Neuronal stem cell (in vitro differentiated cells): ENCODE results near the gene TFEB.

Experiments
- DNase-seq: peaks from one replicate; pipeline ENCODE4 v3.0.0-alpha.2; 2013; ENCODE audit warnings: low spot score
- H2AFZ ChIP-seq: one replicate; pipeline ENCODE4 v1.6.1; 2013; ENCODE audit warnings: mild to moderate bottlenecking, low read length, inconsistent platforms
- H2AK5ac ChIP-seq: 2 replicates; pipeline ENCODE4 v1.6.1; 2013; ENCODE audit warnings: low read depth, mild to moderate bottlenecking, inconsistent platforms, low read length, moderate library complexity, mixed read lengths
- H2BK120ac ChIP-seq: 2 replicates; pipeline ENCODE4 v1.6.1; 2013; ENCODE audit warnings: low read depth, mild to moderate bottlenecking, inconsistent platforms, low read length, moderate library complexity, mixed read lengths
- H2BK12ac ChIP-seq: one replicate; pipeline ENCODE4 v1.6.1; 2013; ENCODE audit warnings: low read length, inconsistent platforms
- H2BK15ac ChIP-seq: 2 replicates; pipeline ENCODE4 v1.6.1; 2013; ENCODE audit warnings: mild to moderate bottlenecking, low read length, inconsistent platforms, mixed read lengths
- H2BK5ac ChIP-seq: one replicate; pipeline ENCODE4 v1.6.1; 2013; ENCODE audit warnings: inconsistent platforms, mild to moderate bottlenecking, low read length, moderate library complexity
- H3K14ac ChIP-seq: one replicate; pipeline ENCODE4 v1.6.1; 2013; ENCODE audit warnings: low read length, inconsistent platforms
- H3K18ac ChIP-seq: 2 replicates; pipeline ENCODE4 v1.6.1; 2013; ENCODE audit warnings: low read length, inconsistent platforms
- H3K23ac ChIP-seq: 2 replicates; pipeline ENCODE4 v1.6.1; 2013; ENCODE audit warnings: low read depth, mild to moderate bottlenecking, mixed read lengths, low read length, inconsistent platforms; ENCODE audit not compliant: poor library complexity
- H3K27ac ChIP-seq: replicated peaks from 3 replicates; pipeline ENCODE4 v1.5.1; 2013; ENCODE audit warnings: low read length, inconsistent platforms
- H3K27me3 ChIP-seq, 3 experiments: 2 replicates each; pipeline ENCODE4 v1.6.1; 2013; ENCODE audit warnings: low read length in 3 of 3, mild to moderate bottlenecking in 2 of 3, inconsistent platforms in 1 of 3, low read depth in 1 of 3, mixed read lengths in 1 of 3, moderate library complexity in 1 of 3; ENCODE audit not compliant: control insufficient read depth in 3 of 3, insufficient read depth in 3 of 3
- H3K36me3 ChIP-seq, 2 donors: replicated peaks in 1 of 2; 2 replicates each; pipeline ENCODE4 v1.6.1; 2013; ENCODE audit warnings: low read length in 2 of 2; ENCODE audit not compliant: control insufficient read depth in 2 of 2, insufficient read depth in 2 of 2
- H3K4ac ChIP-seq: 2 replicates; pipeline ENCODE4 v1.6.1; 2013; ENCODE audit warnings: inconsistent platforms, mild to moderate bottlenecking, low read length, moderate library complexity
- H3K4me1 ChIP-seq, 2 donors: 1 replicate in 1 of 2; 2 replicates in 1 of 2; pipeline ENCODE4 v1.6.1; 2013; ENCODE audit warnings: low read length in 2 of 2, low read depth in 1 of 2; ENCODE audit not compliant: control insufficient read depth in 2 of 2, insufficient read depth in 1 of 2
- H3K4me2 ChIP-seq: one replicate; pipeline ENCODE4 v1.6.1; 2013; ENCODE audit warnings: mild to moderate bottlenecking, low read length, inconsistent platforms; ENCODE audit not compliant: insufficient read depth, poor library complexity, severe bottlenecking
- H3K4me3 ChIP-seq, 2 donors: 2 replicates each; pipeline ENCODE4 v1.5.1; 2013; ENCODE audit warnings: low read length in 2 of 2, mild to moderate bottlenecking in 2 of 2, inconsistent platforms in 1 of 2, moderate library complexity in 1 of 2
- H3K79me1 ChIP-seq: one replicate; pipeline ENCODE4 v1.6.1; 2013; ENCODE audit warnings: low read depth, mild to moderate bottlenecking, inconsistent platforms, low read length, moderate library complexity
- H3K9ac ChIP-seq: one replicate; pipeline ENCODE4 v1.6.1; 2013; ENCODE audit warnings: mild to moderate bottlenecking, low read depth, low read length, inconsistent platforms; ENCODE audit not compliant: poor library complexity
- H3K9me3 ChIP-seq, 2 donors: replicated peaks in 1 of 2; 2 replicates each; pipeline versions ENCODE3 to v1.6.1; 2013; ENCODE audit warnings: low read length in 2 of 2, mild to moderate bottlenecking in 2 of 2, inconsistent platforms in 1 of 2, low read depth in 1 of 2, mixed read lengths in 1 of 2, moderate library complexity in 1 of 2; ENCODE audit not compliant: control insufficient read depth in 2 of 2, insufficient read depth in 1 of 2
- H4K8ac ChIP-seq: one replicate; pipeline ENCODE4 v1.6.1; 2013; ENCODE audit warnings: low read depth, mild to moderate bottlenecking, inconsistent platforms, low read length, moderate library complexity
- H4K91ac ChIP-seq: one replicate; pipeline ENCODE4 v1.6.1; 2013; ENCODE audit warnings: low read length, low read depth, mild to moderate bottlenecking, inconsistent platforms; ENCODE audit not compliant: poor library complexity
- WGBS, 2 donors: extraction: QIAGEN DNeasy Blood & Tissue Kit; methylation state at CpG; one replicate each; pipeline ENCODE4 v1.1.7; 2013; ENCODE audit warnings: missing lambda C conversion rate in 2 of 2, mixed read lengths in 1 of 2; ENCODE audit not compliant: insufficient read length in 2 of 2, insufficient replicate concordance in 1 of 2; ENCODE audit errors: extremely low coverage in 2 of 2; 5-methylcytosine and 5-hydroxymethylcytosine counted together

The TFEB gene

DNA sequence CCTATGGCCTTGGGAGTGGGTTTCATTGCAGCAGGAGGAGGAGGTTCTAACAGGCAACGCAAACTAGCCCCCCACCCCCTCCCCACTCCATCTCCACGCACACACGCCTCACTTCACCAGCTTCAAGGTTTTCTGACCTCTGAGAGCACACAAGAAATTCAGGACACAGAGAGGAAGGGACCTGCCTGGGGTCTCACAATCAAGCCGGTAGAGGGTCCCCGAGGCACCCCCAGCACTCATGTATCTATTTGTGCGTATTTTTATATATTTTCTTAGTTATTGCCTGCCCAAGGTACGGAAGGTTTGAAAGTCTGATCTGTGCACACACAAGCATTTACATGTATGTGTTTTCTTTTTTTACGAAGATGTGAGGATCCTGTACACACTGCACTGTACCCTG is 80.2 kb downstream of the TFEB start:
- Histone ChIP-seq H3K9me3 (no peaks in the 10 kb centered on the region), H2AK5ac (no peak overlapping the region), H3K14ac (no peak overlapping the region), H3K4me3 (no peak overlapping the region), H4K91ac (no peak overlapping the region), H3K27me3 (no peaks in the 10 kb centered on the region), H2BK15ac (no peak overlapping the region), H2AFZ (no peak overlapping the region), H3K36me3 (peaks cover 16 to 36% of the 10 kb centered on the region in 2 donors), H3K18ac (no peak overlapping the region), H3K4me2 (no peak overlapping the region), H3K23ac (no peak overlapping the region), H2BK12ac (no peak overlapping the region), H4K8ac (no peak overlapping the region), H3K4ac (no peak overlapping the region), H2BK5ac (peak overlapping the region; percentile 49), H2BK120ac (no peak overlapping the region), H3K4me1 (peaks cover 4 to 10% of the 10 kb centered on the region in 2 donors), H3K27ac (no peak overlapping the region), H3K9ac (no peak overlapping the region), H3K79me1 (peaks cover 6% of the 10 kb centered on the region)
- no CpG with 5 or more reads among the region's 8 CpGs for WGBS, 2 donors
- no peak for DNase-seq

DNA sequence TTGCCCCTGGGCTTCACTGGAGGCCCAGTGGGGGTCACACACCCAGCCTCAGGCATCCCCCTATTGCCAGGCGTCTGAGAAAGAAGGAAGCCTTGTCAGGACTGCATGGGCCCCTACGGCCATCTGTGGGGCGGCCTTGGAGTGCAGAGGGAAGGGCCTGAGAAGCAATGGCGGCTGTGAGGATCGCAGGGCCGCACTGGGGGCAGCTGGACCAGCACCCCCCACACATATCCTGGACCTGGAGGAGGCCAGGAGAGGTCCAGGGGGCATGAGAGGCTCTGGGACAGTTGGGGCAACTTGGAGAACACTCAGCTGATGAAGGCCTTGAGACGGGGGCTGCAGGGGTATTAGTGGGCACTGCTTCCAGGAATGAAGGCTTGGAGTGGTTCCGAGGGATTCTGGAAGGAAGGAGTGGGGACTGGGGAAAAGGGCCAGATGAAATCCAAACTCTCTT is 80.7 kb downstream of the TFEB start:
- Histone ChIP-seq H3K9ac (no peak overlapping the region), H2BK12ac (no peak overlapping the region), H3K4me2 (no peak overlapping the region), H2BK5ac (peak overlapping the region; percentile 62), H4K91ac (no peak overlapping the region), H3K27me3 (no peaks in the 10 kb centered on the region), H2BK15ac (no peak overlapping the region), H3K18ac (no peak overlapping the region), H3K9me3 (no peaks in the 10 kb centered on the region), H4K8ac (no peak overlapping the region), H2BK120ac (no peak overlapping the region), H3K36me3 (peaks cover 19 to 41% of the 10 kb centered on the region in 2 donors), H2AK5ac (no peak overlapping the region), H3K4me1 (peaks cover 4 to 10% of the 10 kb centered on the region in 2 donors), H3K4ac (no peak overlapping the region), H2AFZ (no peak overlapping the region), H3K23ac (peak overlapping the region; percentile 38), H3K14ac (no peak overlapping the region), H3K4me3 (no peak overlapping the region), H3K27ac (no peak overlapping the region), H3K79me1 (peaks cover 6% of the 10 kb centered on the region)
- no peak for DNase-seq
- WGBS, 2 donors: no CpG with 5 or more reads among the region's 8 CpGs

DNA sequence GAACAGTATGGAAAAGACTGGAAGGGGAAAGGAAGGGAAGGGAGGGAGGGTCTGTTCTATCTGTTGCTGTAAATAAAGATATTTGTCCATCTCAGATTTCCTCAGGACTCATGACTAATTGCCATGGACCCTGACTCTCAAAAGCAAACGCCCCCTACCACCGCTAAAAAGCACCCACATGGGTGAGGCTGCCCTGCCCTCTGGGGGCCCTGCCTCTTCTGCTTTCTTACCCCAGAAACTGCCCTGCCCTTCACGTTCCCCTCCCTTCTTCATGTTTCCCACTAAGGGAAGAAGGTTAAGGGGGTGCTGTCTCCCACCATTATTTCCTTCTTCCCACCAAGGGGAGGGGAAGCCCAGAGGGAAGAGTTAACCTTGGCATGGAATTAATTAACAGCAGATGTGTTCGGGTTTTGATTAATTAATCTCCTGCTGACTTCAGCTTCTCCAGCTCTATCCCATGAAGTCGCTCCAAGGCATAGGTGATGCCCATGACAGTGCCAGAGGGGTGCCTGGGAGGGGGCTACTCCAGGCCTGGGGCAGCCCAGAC is 81.2 kb downstream of the TFEB start:
- no peak for DNase-seq
- WGBS, 2 donors: no CpG with 5 or more reads among the region's 5 CpGs
- Histone ChIP-seq H3K27me3 (no peaks in the 10 kb centered on the region), H4K8ac (no peak overlapping the region), H3K36me3 (peaks cover 23 to 46% of the 10 kb centered on the region in 2 donors), H3K4me2 (no peak overlapping the region), H2BK120ac (no peak overlapping the region), H3K18ac (no peak overlapping the region), H3K14ac (no peak overlapping the region), H3K4me3 (no peak overlapping the region), H3K9ac (no peak overlapping the region), H2AK5ac (no peak overlapping the region), H2BK5ac (peak overlapping the region; percentile 62), H3K4ac (no peak overlapping the region), H2AFZ (no peak overlapping the region), H4K91ac (no peak overlapping the region), H2BK15ac (no peak overlapping the region), H3K9me3 (no peaks in the 10 kb centered on the region), H3K4me1 (peaks cover 4 to 10% of the 10 kb centered on the region in 2 donors), H2BK12ac (no peak overlapping the region), H3K79me1 (peaks cover 6% of the 10 kb centered on the region), H3K27ac (no peak overlapping the region), H3K23ac (no peak overlapping the region)

DNA sequence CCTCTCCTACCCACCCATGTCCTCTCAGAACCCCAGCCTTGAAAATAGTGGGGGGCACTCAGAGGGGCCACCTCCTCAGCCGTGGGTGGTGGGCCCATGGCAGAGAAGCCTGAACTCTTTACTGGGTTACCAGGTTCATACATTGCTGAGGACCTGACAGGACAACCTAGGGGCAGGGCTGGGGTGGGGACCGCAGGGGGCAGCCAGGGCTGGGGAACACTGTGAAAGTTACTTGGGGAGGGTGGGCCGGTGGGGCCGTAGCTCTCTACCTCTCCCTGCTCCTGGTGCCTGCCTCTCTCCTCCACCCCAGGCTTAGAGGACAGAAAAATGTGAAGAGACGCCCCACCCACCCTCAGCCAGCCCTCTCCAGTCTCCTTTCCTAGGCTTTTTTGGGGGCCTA is 81.7 kb downstream of the TFEB start:
- Histone ChIP-seq H3K4me1 (peaks cover 4 to 10% of the 10 kb centered on the region in 2 donors), H4K91ac (no peak overlapping the region), H3K4me2 (no peak overlapping the region), H2BK15ac (no peak overlapping the region), H3K4ac (no peak overlapping the region), H2AK5ac (no peak overlapping the region), H3K9ac (no peak overlapping the region), H3K27me3 (no peaks in the 10 kb centered on the region), H3K18ac (no peak overlapping the region), H3K14ac (no peak overlapping the region), H3K36me3 (peaks cover 26 to 51% of the 10 kb centered on the region in 2 donors), H3K4me3 (no peak overlapping the region), H3K27ac (no peak overlapping the region), H2BK120ac (no peak overlapping the region), H3K79me1 (peaks cover 6% of the 10 kb centered on the region), H4K8ac (no peak overlapping the region), H2BK12ac (no peak overlapping the region), H3K9me3 (no peaks in the 10 kb centered on the region), H2AFZ (no peak overlapping the region), H3K23ac (no peak overlapping the region), H2BK5ac (no peak overlapping the region)
- no CpG with 5 or more reads among the region's 5 CpGs for WGBS, 2 donors
- no peak for DNase-seq
